Measurements from ENCODE around the gene KCNJ16. TPM values are rescaled to one million over a fixed set of nuclear protein-coding genes. Genes with fewer than 3 reads are reported as not detected.

The KCNJ16 gene
- total RNA-seq, 4 donors from 2014 or later = 1.00 TPM; not detected in 3

GRCh38 chr17:70096861-70097260 is 21.8 kb downstream of the KCNJ16 start:
- TF ChIP-seq POLR2A (IDR thresholded peaks at IDR 0.05) (no peak), CTCF (IDR thresholded peaks at IDR 0.05 in 4 of 5, conservative IDR thresholded peaks at IDR 0.05 in 1 of 5) (no peak)
- ATAC-seq (no peak), DNase-seq (no peak)
- no peaks in the 10 kb centered on the region for H3K9me3 ChIP-seq
- intact Hi-C loops (cut with DNase I; ENCODE audit: low total_unique reads) = no loop called here
- H3K27me3 ChIP-seq = no peaks in the 10 kb centered on the region
- H3K36me3 ChIP-seq = no peaks in the 10 kb centered on the region
- in situ Hi-C loops (cut with MboI; ENCODE audit: low sequenced_read_pairs in 4 of 4) = no loop called here
- H3K4me1 ChIP-seq = no peaks in the 10 kb centered on the region
- no peak overlapping the region for H3K27ac ChIP-seq
- no peak overlapping the region for H3K4me3 ChIP-seq

GRCh38 chr17:70098030-70098429 is 23.0 kb downstream of the KCNJ16 start:
- no peak for ATAC-seq
- no peaks in the 10 kb centered on the region for H3K9me3 ChIP-seq
- H3K4me3 ChIP-seq = no peak overlapping the region
- H3K4me1 ChIP-seq = no peaks in the 10 kb centered on the region
- no peaks in the 10 kb centered on the region for H3K27me3 ChIP-seq
- no peak for DNase-seq
- no peak overlapping the region for H3K27ac ChIP-seq
- in situ Hi-C loops (cut with MboI; ENCODE audit: low sequenced_read_pairs in 4 of 4) (no loop called here), intact Hi-C loops (cut with DNase I; ENCODE audit: low total_unique reads) (no loop called here)
- H3K36me3 ChIP-seq = no peaks in the 10 kb centered on the region
- no peak for TF ChIP-seq POLR2A (IDR thresholded peaks at IDR 0.05)
- no peak for TF ChIP-seq CTCF (IDR thresholded peaks at IDR 0.05 in 4 of 5, conservative IDR thresholded peaks at IDR 0.05 in 1 of 5)

- ATAC-seq (no peak), DNase-seq (no peak)
- Histone ChIP-seq H3K27me3 (no peaks in the 10 kb centered on the region), H3K27ac (no peak overlapping the region), H3K4me1 (no peaks in the 10 kb centered on the region), H3K36me3 (no peaks in the 10 kb centered on the region), H3K9me3 (no peaks in the 10 kb centered on the region), H3K4me3 (no peak overlapping the region)
- in situ Hi-C loops (cut with MboI; ENCODE audit: low sequenced_read_pairs in 4 of 4) (no loop called here), intact Hi-C loops (cut with DNase I; ENCODE audit: low total_unique reads) (no loop called here)
- TF ChIP-seq POLR2A (IDR thresholded peaks at IDR 0.05) = no peak
- TF ChIP-seq CTCF (IDR thresholded peaks at IDR 0.05 in 4 of 5, conservative IDR thresholded peaks at IDR 0.05 in 1 of 5) = no peak
Measured at GRCh38 chr17:70099294-70099693, 24.3 kb downstream of the KCNJ16 start.

- H3K27me3 ChIP-seq = no peaks in the 10 kb centered on the region
- in situ Hi-C loops (cut with MboI; ENCODE audit: low sequenced_read_pairs in 4 of 4) = no loop called here
- peaks cover 0 to under 1% of the 10 kb centered on the region in 2 donors for H3K4me1 ChIP-seq
- no peak for ATAC-seq
- H3K4me3 ChIP-seq = no peak overlapping the region
- DNase-seq = no peak
- TF ChIP-seq CTCF (IDR thresholded peaks at IDR 0.05 in 4 of 5, conservative IDR thresholded peaks at IDR 0.05 in 1 of 5) (no peak), POLR2A (IDR thresholded peaks at IDR 0.05) (no peak)
- intact Hi-C loops (cut with DNase I; ENCODE audit: low total_unique reads) = no loop called here
- H3K36me3 ChIP-seq = no peaks in the 10 kb centered on the region
- no peaks in the 10 kb centered on the region for H3K9me3 ChIP-seq
- H3K27ac ChIP-seq = no peak overlapping the region
Measured at GRCh38 chr17:70099884-70100283, 24.9 kb downstream of the KCNJ16 start.

- no peak for DNase-seq
Measured at GRCh38 chr17:70100983-70101382, 26.0 kb downstream of the KCNJ16 start.

More at GRCh38 chr17:70100983-70101382, 26.0 kb downstream of the KCNJ16 start:
- TF ChIP-seq CTCF (IDR thresholded peaks at IDR 0.05 in 4 of 5, conservative IDR thresholded peaks at IDR 0.05 in 1 of 5) = no peak
- TF ChIP-seq POLR2A (IDR thresholded peaks at IDR 0.05) = no peak
- intact Hi-C loops (cut with DNase I; ENCODE audit: low total_unique reads) = no loop called here
- Histone ChIP-seq H3K4me1 (peaks cover 0 to 12% of the 10 kb centered on the region in 2 donors), H3K27me3 (no peaks in the 10 kb centered on the region), H3K4me3 (no peak overlapping the region), H3K9me3 (no peaks in the 10 kb centered on the region), H3K27ac (no peak overlapping the region), H3K36me3 (no peaks in the 10 kb centered on the region)
- ATAC-seq = no peak
- in situ Hi-C loops (cut with MboI; ENCODE audit: low sequenced_read_pairs in 4 of 4) = no loop called here

Data from gastrocnemius medialis (tissue), 4 donors.